Keratinocyte (primary cell): ENCODE measurements around the gene OGFOD3. TPM values are rescaled to one million over a fixed set of nuclear protein-coding genes. Genes with fewer than 3 reads are reported as not detected.

ENCODE experiments used
- DNase-seq: peaks from one replicate; pipeline ENCODE4 v3.0.0-alpha.2; 2011; ENCODE audit warnings: low read depth, missing footprints, low spot score
- FAIRE-seq: peaks from 2 replicates; lab custom pipeline; 2011; peaks lifted over from hg19 to GRCh38; lab: Jason Lieb, UNC
- H2AFZ ChIP-seq: 2 replicates; pipeline ENCODE4 v1.6.0; 2012; ENCODE audit warnings: low read length, control low read depth, inconsistent platforms; ENCODE audit not compliant: control insufficient read depth
- H3K27ac ChIP-seq: 2 replicates; pipeline ENCODE4 v1.5.1; 2011; ENCODE audit warnings: low read length; ENCODE audit not compliant: control insufficient read depth, insufficient read depth
- H3K27me3 ChIP-seq: 3 replicates; pipeline ENCODE4 v1.6.0; 2011; ENCODE audit warnings: low read length; ENCODE audit not compliant: control insufficient read depth, insufficient read depth; ENCODE audit errors: extremely low read depth
- H3K36me3 ChIP-seq, 2 experiments: 2 replicates in 1 of 2; 3 replicates in 1 of 2; pipeline ENCODE4 v1.5.1; 2011; ENCODE audit warnings: low read length in 2 of 2, mild to moderate bottlenecking in 1 of 2; ENCODE audit not compliant: control insufficient read depth in 2 of 2, insufficient read depth in 2 of 2; ENCODE audit errors: extremely low read depth in 1 of 2
- H3K4me1 ChIP-seq: 3 replicates; pipeline ENCODE4 v1.5.1; 2011; ENCODE audit warnings: low read length; ENCODE audit not compliant: control insufficient read depth, insufficient read depth; ENCODE audit errors: extremely low read depth
- H3K4me2 ChIP-seq: 3 replicates; pipeline ENCODE4 v1.6.0; 2011; ENCODE audit warnings: low read depth, low read length; ENCODE audit not compliant: control insufficient read depth, insufficient read depth; ENCODE audit errors: extremely low read depth
- H3K4me3 ChIP-seq, 3 experiments: fragments of 200-600 bp in 1 of 3; sonication (generic) in 1 of 3; 2 replicates in 2 of 3; 3 replicates in 1 of 3; pipeline ENCODE4 v1.5.1; 2011 to 2016; ENCODE audit warnings: low read length in 3 of 3, mild to moderate bottlenecking in 3 of 3, control low read depth in 2 of 3, inconsistent platforms in 1 of 3, low read depth in 1 of 3, mixed read lengths in 1 of 3, mixed run types in 1 of 3, moderate library complexity in 1 of 3; ENCODE audit not compliant: control insufficient read depth in 2 of 3, insufficient read depth in 2 of 3; ENCODE audit errors: extremely low read depth in 1 of 3
- H3K79me2 ChIP-seq: 2 replicates; pipeline ENCODE4 v1.6.0; 2012; ENCODE audit warnings: low read length; ENCODE audit not compliant: control insufficient read depth, insufficient read depth
- H3K9ac ChIP-seq: 3 replicates; pipeline ENCODE4 v1.6.0; 2011; ENCODE audit warnings: low read length; ENCODE audit not compliant: control insufficient read depth, insufficient read depth; ENCODE audit errors: extremely low read depth
- H3K9me1 ChIP-seq: 3 replicates; pipeline ENCODE4 v1.6.0; 2011; ENCODE audit warnings: low read length; ENCODE audit not compliant: control insufficient read depth, insufficient read depth; ENCODE audit errors: extremely low read depth
- H3K9me3 ChIP-seq: 2 replicates; pipeline ENCODE4 v1.5.1; 2012; ENCODE audit warnings: low read depth, low read length; ENCODE audit not compliant: control insufficient read depth
- H4K20me1 ChIP-seq: 3 replicates; pipeline ENCODE4 v1.6.0; 2011; ENCODE audit warnings: low read length; ENCODE audit not compliant: control insufficient read depth, insufficient read depth; ENCODE audit errors: extremely low read depth
- EZH2 ChIP-seq: IDR thresholded peaks from one replicate; pipeline ENCODE4 v1.6.1; 2012; ENCODE audit warnings: inconsistent platforms, mild to moderate bottlenecking, low read length, moderate library complexity
- dilution Hi-C: fragments of 300-500 bp; cut with MboI; formaldehyde crosslinking; loops from one replicate; pipeline ENCODE4 v1.7.0; 2020; ENCODE audit warnings: low sequenced_read_pairs; ENCODE audit not compliant: extremely low pct_ligation_motif_present
- polyA plus RNA-seq, 5 experiments: library from polyadenylated mRNA; depleted of rRNA in 3 of 5; stranded (reverse) in 3 of 5; stranded (forward) in 1 of 5; unstranded in 1 of 5; fragments of >200 nt; gene quantifications; 1 replicate in 1 of 5; 2 replicates in 3 of 5; 3 replicates in 1 of 5; pipeline versions ENCODE4 v1.2.1 to v1.2.3, GENCODE V29; 2011 to 2012; ENCODE audit warnings: missing spikeins in 2 of 5, low read depth in 1 of 5, low replicate concordance in 1 of 5
- TF ChIP-seq, protein P1 (sequence below), 3 experiments: IDR thresholded peaks in 1 of 3; conservative IDR thresholded peaks in 1 of 3; optimal IDR thresholded peaks in 1 of 3; 2 replicates in 2 of 3; 3 replicates in 1 of 3; pipeline versions ENCODE3 to v1.5.1; 2011; ENCODE audit warnings: low read length in 3 of 3, mild to moderate bottlenecking in 3 of 3, moderate library complexity in 2 of 3, control low read depth in 1 of 3, inconsistent platforms in 1 of 3; ENCODE audit not compliant: insufficient read depth in 2 of 3; ENCODE audit errors: extremely low read depth in 1 of 3

The OGFOD3 gene
- polyA plus RNA-seq, 1 donor (not counting 4 experiments of a cell fraction or from before 2014, with no cell fraction given), result 10.8 TPM

- Histone ChIP-seq H3K27me3 (peaks cover 16% of the 10 kb centered on the region), H2AFZ (no peak overlapping the region), H3K4me1 (no peaks in the 10 kb centered on the region), H3K4me3 (no peak overlapping the region), H3K79me2 (no peaks in the 10 kb centered on the region), H3K9me1 (no peaks in the 10 kb centered on the region), H3K4me2 (no peak overlapping the region), H3K27ac (no peak overlapping the region), H3K9ac (no peak overlapping the region), H3K9me3 (no peaks in the 10 kb centered on the region), H3K36me3 (peaks cover 0 to 3% of the 10 kb centered on the region in 2 experiments), H4K20me1 (no peaks in the 10 kb centered on the region)
- FAIRE-seq, result no peak
- no peak for TF ChIP-seq EZH2
- TF ChIP-seq, protein P1, sequence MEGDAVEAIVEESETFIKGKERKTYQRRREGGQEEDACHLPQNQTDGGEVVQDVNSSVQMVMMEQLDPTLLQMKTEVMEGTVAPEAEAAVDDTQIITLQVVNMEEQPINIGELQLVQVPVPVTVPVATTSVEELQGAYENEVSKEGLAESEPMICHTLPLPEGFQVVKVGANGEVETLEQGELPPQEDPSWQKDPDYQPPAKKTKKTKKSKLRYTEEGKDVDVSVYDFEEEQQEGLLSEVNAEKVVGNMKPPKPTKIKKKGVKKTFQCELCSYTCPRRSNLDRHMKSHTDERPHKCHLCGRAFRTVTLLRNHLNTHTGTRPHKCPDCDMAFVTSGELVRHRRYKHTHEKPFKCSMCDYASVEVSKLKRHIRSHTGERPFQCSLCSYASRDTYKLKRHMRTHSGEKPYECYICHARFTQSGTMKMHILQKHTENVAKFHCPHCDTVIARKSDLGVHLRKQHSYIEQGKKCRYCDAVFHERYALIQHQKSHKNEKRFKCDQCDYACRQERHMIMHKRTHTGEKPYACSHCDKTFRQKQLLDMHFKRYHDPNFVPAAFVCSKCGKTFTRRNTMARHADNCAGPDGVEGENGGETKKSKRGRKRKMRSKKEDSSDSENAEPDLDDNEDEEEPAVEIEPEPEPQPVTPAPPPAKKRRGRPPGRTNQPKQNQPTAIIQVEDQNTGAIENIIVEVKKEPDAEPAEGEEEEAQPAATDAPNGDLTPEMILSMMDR (optimal IDR thresholded peaks at IDR 0.05 in 1 of 3, IDR thresholded peaks at IDR 0.05 in 1 of 3, conservative IDR thresholded peaks at IDR 0.05 in 1 of 3; ENCODE audit: extremely low read depth in 1 of 3, insufficient read depth in 2 of 3, low read length in 3 of 3), result no peak
- no peak for DNase-seq
- dilution Hi-C loops, result no loop called here
Measured at GRCh38 chr17:82391496-82392066, 26.8 kb downstream of the OGFOD3 start.

GRCh38 chr17:82390860-82391435 is 27.4 kb downstream of the OGFOD3 start:
- no peaks in the 10 kb centered on the region for H4K20me1 ChIP-seq
- H3K36me3 ChIP-seq, result peaks cover 0 to 3% of the 10 kb centered on the region in 2 experiments
- no peak overlapping the region for H2AFZ ChIP-seq
- no peak overlapping the region for H3K27ac ChIP-seq
- dilution Hi-C loops, result no loop called here
- FAIRE-seq, result no peak
- no peaks in the 10 kb centered on the region for H3K4me1 ChIP-seq
- H3K4me2 ChIP-seq, result no peak overlapping the region
- H3K79me2 ChIP-seq, result no peaks in the 10 kb centered on the region
- TF ChIP-seq, protein P1 (optimal IDR thresholded peaks at IDR 0.05 in 1 of 3, IDR thresholded peaks at IDR 0.05 in 1 of 3, conservative IDR thresholded peaks at IDR 0.05 in 1 of 3; ENCODE audit: extremely low read depth in 1 of 3, insufficient read depth in 2 of 3, low read length in 3 of 3), result no peak
- TF ChIP-seq EZH2, result no peak
- no peak overlapping the region for H3K9ac ChIP-seq
- H3K4me3 ChIP-seq, result no peak overlapping the region
- H3K27me3 ChIP-seq, result peaks cover 22% of the 10 kb centered on the region
- no peaks in the 10 kb centered on the region for H3K9me1 ChIP-seq
- DNase-seq, result no peak
- no peaks in the 10 kb centered on the region for H3K9me3 ChIP-seq
